Brain microvascular endothelial cell (primary cell): Measurements from ENCODE around the gene DCUN1D2.
"Not testable (repeated sequence)": the region's sequence is repeated elsewhere in the genome, so short reads cannot be mapped to it uniquely, and the experiment has no call there.

ENCODE experiments used
- DNase-seq: peaks from one replicate; pipeline ENCODE4 v3.0.0-alpha.2; 2020
- H3K27ac ChIP-seq: fragments of 250-450 bp; sonication (Bioruptor Pico); 2 replicates; pipeline ENCODE4 v1.5.1; 2020; ENCODE audit warnings: mild to moderate bottlenecking, moderate library complexity
- H3K27me3 ChIP-seq: fragments of 250-450 bp; sonication (Bioruptor Pico); replicated peaks from 2 replicates; pipeline ENCODE4 v1.5.1; 2020; ENCODE audit warnings: mild to moderate bottlenecking
- H3K36me3 ChIP-seq: fragments of 250-450 bp; sonication (Bioruptor Pico); replicated peaks from 2 replicates; pipeline ENCODE4 v1.5.1; 2020; ENCODE audit warnings: mild to moderate bottlenecking
- H3K4me3 ChIP-seq: 2 replicates; pipeline ENCODE4 v1.5.1; 2011; ENCODE audit warnings: low read depth, mild to moderate bottlenecking, control low read depth, low read length, moderate library complexity
- CTCF ChIP-seq: IDR thresholded peaks from 2 replicates; pipeline ENCODE4 v1.5.1; 2011; ENCODE audit warnings: low read depth, mild to moderate bottlenecking, moderate library complexity, low read length, control low read depth, inconsistent platforms; ENCODE audit errors: missing control alignments
- in situ Hi-C: cut with HindIII; loops from 2 replicates; pipeline ENCODE4 v1.10.0; 2017; ENCODE audit warnings: low sequenced_read_pairs, low pct_ligation_motif_present

DCUN1D2 gene

GRCh38 chr13:113452466-113452865, 38.0 kb downstream of the DCUN1D2 start:
- Histone ChIP-seq H3K4me3 (no peak overlapping the region), H3K36me3 (peaks cover 5% of the 10 kb centered on the region), H3K27me3 (no peaks in the 10 kb centered on the region), H3K27ac (no peak overlapping the region)
- no peak for DNase-seq
- TF ChIP-seq CTCF = no peak
- in situ Hi-C loops = no loop called here

- Histone ChIP-seq H3K4me3 (no peak overlapping the region), H3K36me3 (peaks cover 4% of the 10 kb centered on the region), H3K27me3 (no peaks in the 10 kb centered on the region), H3K27ac (no peak overlapping the region)
- no peak for DNase-seq
- in situ Hi-C loops = no loop called here
- no peak for TF ChIP-seq CTCF
Measured at GRCh38 chr13:113451951-113452421, 38.5 kb downstream of the DCUN1D2 start.

GRCh38 chr13:113450861-113451620, 39.5 kb downstream of the DCUN1D2 start:
- H3K36me3 ChIP-seq, H3K27ac ChIP-seq, H3K4me3 ChIP-seq, H3K27me3 ChIP-seq, in situ Hi-C loops: not testable (repeated sequence)
- peak; percentile 52 for DNase-seq
- peak; percentile 60 for TF ChIP-seq CTCF

- H3K27me3 ChIP-seq, H3K36me3 ChIP-seq, in situ Hi-C loops, DNase-seq, H3K4me3 ChIP-seq, H3K27ac ChIP-seq: not testable (repeated sequence)
Measured at GRCh38 chr13:113450348-113450744, 40.2 kb downstream of the DCUN1D2 start.

- no peak overlapping the region for H3K27ac ChIP-seq
- H3K27me3 ChIP-seq = no peaks in the 10 kb centered on the region
- H3K4me3 ChIP-seq = no peak overlapping the region
- no peak for DNase-seq
- no peak for TF ChIP-seq CTCF
- in situ Hi-C loops = no loop called here
- peaks cover 4% of the 10 kb centered on the region for H3K36me3 ChIP-seq
Measured at GRCh38 chr13:113449693-113450347, 40.7 kb downstream of the DCUN1D2 start.

GRCh38 chr13:113448885-113449692, 41.4 kb downstream of the DCUN1D2 start:
- H3K27ac ChIP-seq = no peak overlapping the region
- no peak overlapping the region for H3K4me3 ChIP-seq
- DNase-seq = no peak
- no peak for TF ChIP-seq CTCF
- H3K27me3 ChIP-seq = no peaks in the 10 kb centered on the region
- H3K36me3 ChIP-seq = peaks cover 4% of the 10 kb centered on the region
- in situ Hi-C loops = no loop called here
